Endothelial cell of umbilical vein (primary cell): ENCODE results near the gene SLC25A33. TPM values are rescaled to one million over a fixed set of nuclear protein-coding genes. Genes with fewer than 3 reads are reported as not detected.

Experiments
- BruUV-seq: library from RNA; stranded (reverse); fragments of 400-500 nt; replicated peaks from 2 replicates; lab custom pipeline; 2021; lab: Mats Ljungman, UMichigan
- CTCF ChIA-PET: fragments of 300-600, 350-600 bp; sonication (Branson Sonifier 250); formaldehyde crosslinking; loops from one replicate; lab custom pipeline; 2021; ENCODE audit warnings: antibody characterized with exemption, inconsistent platforms; lab: Charles Lee
- POLR2A ChIA-PET: fragments of 300-600, 350-600 bp; sonication (Branson Sonifier 250); formaldehyde crosslinking; loops from one replicate; lab custom pipeline; 2021; ENCODE audit warnings: antibody characterized with exemption, inconsistent platforms; lab: Charles Lee
- DNase-seq: peaks from one replicate; pipeline ENCODE4 v3.0.0-alpha.2; 2011; ENCODE audit warnings: low read depth, low spot score
- FAIRE-seq: peaks from 2 replicates; lab custom pipeline; 2011; peaks lifted over from hg19 to GRCh38; lab: Jason Lieb, UNC
- H2AFZ ChIP-seq: 2 replicates; pipeline ENCODE4 v1.6.0; 2012; ENCODE audit warnings: low read depth, low read length, control low read depth, inconsistent platforms
- H3K27ac ChIP-seq: 2 replicates; pipeline ENCODE4 v1.5.1; 2011; ENCODE audit warnings: low read depth, mild to moderate bottlenecking, control low read depth, low read length, moderate library complexity; ENCODE audit not compliant: insufficient read depth
- H3K27me3 ChIP-seq, 2 experiments: 2 replicates each; pipeline versions ENCODE4 v1.6.0 to v1.6.1; 2011; ENCODE audit warnings: low read length in 2 of 2, mixed read lengths in 1 of 2; ENCODE audit not compliant: control insufficient read depth in 2 of 2, insufficient read depth in 2 of 2
- H3K36me3 ChIP-seq, 2 experiments: 2 replicates in 1 of 2; 3 replicates in 1 of 2; pipeline ENCODE4 v1.5.1; 2011; ENCODE audit warnings: low read length in 2 of 2, mild to moderate bottlenecking in 1 of 2, moderate library complexity in 1 of 2; ENCODE audit not compliant: control insufficient read depth in 2 of 2, insufficient read depth in 2 of 2; ENCODE audit errors: extremely low read depth in 1 of 2
- H3K4me1 ChIP-seq: 3 replicates; pipeline ENCODE4 v1.5.1; 2011; ENCODE audit warnings: mild to moderate bottlenecking, low read length; ENCODE audit not compliant: control insufficient read depth, insufficient read depth; ENCODE audit errors: extremely low read depth
- H3K4me2 ChIP-seq: 2 replicates; pipeline ENCODE4 v1.6.1; 2011; ENCODE audit warnings: low read length, control low read depth, mixed read lengths; ENCODE audit not compliant: insufficient read depth
- H3K4me3 ChIP-seq, 3 experiments: fragments of 200-600 bp in 1 of 3; sonication (generic), shearing (Covaris generic) in 1 of 3; replicated peaks in 1 of 3; 2 replicates each; pipeline ENCODE4 v1.5.1; 2011 to 2016; ENCODE audit warnings: control low read depth in 3 of 3, low read length in 3 of 3, mild to moderate bottlenecking in 2 of 3, inconsistent platforms in 1 of 3, low read depth in 1 of 3, moderate library complexity in 1 of 3; ENCODE audit not compliant: insufficient read depth in 1 of 3
- H3K79me2 ChIP-seq: 2 replicates; pipeline ENCODE4 v1.6.0; 2012; ENCODE audit warnings: low read length, inconsistent platforms; ENCODE audit not compliant: control insufficient read depth, insufficient read depth
- H3K9ac ChIP-seq: replicated peaks from 2 replicates; pipeline ENCODE3; 2011; ENCODE audit warnings: low read length, control low read depth; ENCODE audit not compliant: insufficient read depth; ENCODE audit errors: extremely low read depth
- H3K9me1 ChIP-seq: replicated peaks from 3 replicates; pipeline ENCODE4 v1.6.0; 2011; ENCODE audit warnings: mild to moderate bottlenecking, low read length; ENCODE audit not compliant: control insufficient read depth, insufficient read depth; ENCODE audit errors: extremely low read depth
- H3K9me3 ChIP-seq: replicated peaks from 2 replicates; pipeline ENCODE4 v1.5.1; 2012; ENCODE audit warnings: low read length, inconsistent platforms; ENCODE audit not compliant: control insufficient read depth, insufficient read depth
- H4K20me1 ChIP-seq: replicated peaks from 2 replicates; pipeline ENCODE3; 2011; ENCODE audit warnings: mild to moderate bottlenecking, low read length; ENCODE audit not compliant: control insufficient read depth, insufficient read depth; ENCODE audit errors: extremely low read depth
- EZH2 ChIP-seq: IDR thresholded peaks from 2 replicates; pipeline ENCODE4 v1.6.1; 2012; ENCODE audit warnings: borderline replicate concordance, low read depth, mild to moderate bottlenecking, moderate library complexity, low read length, inconsistent platforms; ENCODE audit not compliant: severe bottlenecking
- FOS ChIP-seq: IDR thresholded peaks from 2 replicates; pipeline ENCODE4 v1.6.1; 2011; ENCODE audit warnings: mild to moderate bottlenecking, low read length, moderate library complexity, borderline replicate concordance; ENCODE audit not compliant: insufficient read depth
- GATA2 ChIP-seq: IDR thresholded peaks from 2 replicates; pipeline ENCODE4 v1.7.0; 2011; ENCODE audit warnings: low read depth, mild to moderate bottlenecking, moderate library complexity, mixed read lengths, low read length; ENCODE audit not compliant: insufficient read length, insufficient read depth
- JUN ChIP-seq: IDR thresholded peaks from 2 replicates; pipeline ENCODE4 v1.6.1; 2011; ENCODE audit warnings: borderline replicate concordance, low read depth; ENCODE audit not compliant: insufficient read length, insufficient read depth
- MYC ChIP-seq: IDR thresholded peaks from one replicate; pipeline ENCODE4 v1.6.1; 2011; ENCODE audit warnings: mild to moderate bottlenecking, low read depth, low read length
- POLR2A ChIP-seq: IDR thresholded peaks from 2 replicates; pipeline ENCODE4 v1.6.1; 2012; ENCODE audit warnings: low read depth, mild to moderate bottlenecking, control low read depth, low read length
- POLR2AphosphoS5 ChIP-seq: IDR thresholded peaks from 2 replicates; pipeline ENCODE4 v1.6.1; 2012; ENCODE audit warnings: low read depth, mild to moderate bottlenecking, control low read depth, low read length, moderate library complexity; ENCODE audit not compliant: insufficient read depth
- dilution Hi-C: fragments of 300-500 bp; cut with MboI; formaldehyde crosslinking; loops from one replicate; pipeline ENCODE4 v1.15.0; 2019; ENCODE audit warnings: low sequenced_read_pairs; ENCODE audit not compliant: extremely low pct_ligation_motif_present
- intact Hi-C: fragments of 100-400 bp; cut with micrococcal nuclease; formaldehyde crosslinking; loops from one replicate; pipeline ENCODE4 v1.10.0; 2022
- polyA plus RNA-seq, 4 experiments: library from polyadenylated mRNA; depleted of rRNA in 3 of 4; stranded (reverse) in 3 of 4; unstranded in 1 of 4; fragments of >200 nt; gene quantifications; 2 replicates each; pipeline versions ENCODE4 v1.2.1 to v1.2.3, GENCODE V29; 2011 to 2012; ENCODE audit warnings: missing spikeins in 1 of 4
- total RNA-seq: library from RNA; stranded (reverse); gene quantifications from 2 replicates; pipeline ENCODE4 v1.2.3, GENCODE V29; 2021
- TF ChIP-seq, protein P1 (sequence below), 2 donors: IDR thresholded peaks; 1 replicate in 1 of 2; 2 replicates in 1 of 2; pipeline ENCODE4 v1.5.1; 2011; ENCODE audit warnings: low read length in 2 of 2, mild to moderate bottlenecking in 2 of 2, moderate library complexity in 2 of 2, control low read depth in 1 of 2, inconsistent platforms in 1 of 2, low read depth in 1 of 2; ENCODE audit not compliant: insufficient read depth in 1 of 2; ENCODE audit errors: extremely low read depth in 1 of 2
- TF ChIP-seq, protein P2 (sequence below): IDR thresholded peaks from 2 replicates; pipeline ENCODE4 v1.6.1; 2011; ENCODE audit not compliant: insufficient read depth, insufficient read length

SLC25A33 gene
- total and polyA plus RNA-seq, 2 donors (not counting 3 experiments of a cell fraction or from before 2014, with no cell fraction given), result 3.8 to 6.6 TPM

DNA sequence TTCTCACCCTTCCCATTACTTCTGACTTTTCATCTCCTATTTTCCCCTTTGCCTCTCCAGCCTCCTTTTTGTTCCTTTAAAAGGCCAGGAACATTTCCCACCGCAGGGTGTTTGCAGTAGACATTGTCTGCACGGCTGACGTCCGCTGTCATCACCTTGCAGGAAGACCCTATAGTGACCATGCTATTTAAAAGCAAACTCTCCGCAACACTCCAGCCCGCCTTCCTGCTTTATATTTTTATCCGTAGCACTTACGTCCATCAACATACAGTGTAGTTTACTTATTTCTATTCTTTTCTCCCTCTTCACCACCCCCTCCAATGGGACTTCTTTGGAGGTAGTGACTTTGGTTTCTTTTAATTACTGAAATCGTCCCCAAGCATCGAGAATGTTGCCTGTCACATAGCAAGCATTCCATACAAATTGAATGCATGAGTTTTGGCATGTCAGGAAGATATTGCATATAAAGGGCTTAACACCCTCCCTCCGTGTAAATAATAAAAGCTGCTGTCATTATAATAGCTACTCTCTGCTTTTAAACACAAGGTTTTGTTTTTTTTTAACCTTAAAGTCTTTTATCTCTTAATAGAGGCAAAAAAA, 19.8 kb downstream of the SLC25A33 start:
- POLR2A ChIA-PET, result no interaction called here
- no peak for FAIRE-seq
- Histone ChIP-seq H3K4me2 (no peak overlapping the region), H3K4me3 (no peak overlapping the region), H3K27me3 (no peaks in the 10 kb centered on the region), H3K36me3 (peaks cover 5 to 10% of the 10 kb centered on the region in 2 experiments), H2AFZ (no peak overlapping the region), H3K9me3 (no peaks in the 10 kb centered on the region), H3K9me1 (no peaks in the 10 kb centered on the region), H3K79me2 (no peaks in the 10 kb centered on the region), H3K27ac (no peak overlapping the region), H3K4me1 (peaks cover 7% of the 10 kb centered on the region), H4K20me1 (no peaks in the 10 kb centered on the region), H3K9ac (no peak overlapping the region)
- TF ChIP-seq FOS (no peak), POLR2AphosphoS5 (no peak), JUN (no peak), POLR2A (no peak), GATA2 (no peak), MYC (no peak), EZH2 (no peak)
- TF ChIP-seq, protein P1, sequence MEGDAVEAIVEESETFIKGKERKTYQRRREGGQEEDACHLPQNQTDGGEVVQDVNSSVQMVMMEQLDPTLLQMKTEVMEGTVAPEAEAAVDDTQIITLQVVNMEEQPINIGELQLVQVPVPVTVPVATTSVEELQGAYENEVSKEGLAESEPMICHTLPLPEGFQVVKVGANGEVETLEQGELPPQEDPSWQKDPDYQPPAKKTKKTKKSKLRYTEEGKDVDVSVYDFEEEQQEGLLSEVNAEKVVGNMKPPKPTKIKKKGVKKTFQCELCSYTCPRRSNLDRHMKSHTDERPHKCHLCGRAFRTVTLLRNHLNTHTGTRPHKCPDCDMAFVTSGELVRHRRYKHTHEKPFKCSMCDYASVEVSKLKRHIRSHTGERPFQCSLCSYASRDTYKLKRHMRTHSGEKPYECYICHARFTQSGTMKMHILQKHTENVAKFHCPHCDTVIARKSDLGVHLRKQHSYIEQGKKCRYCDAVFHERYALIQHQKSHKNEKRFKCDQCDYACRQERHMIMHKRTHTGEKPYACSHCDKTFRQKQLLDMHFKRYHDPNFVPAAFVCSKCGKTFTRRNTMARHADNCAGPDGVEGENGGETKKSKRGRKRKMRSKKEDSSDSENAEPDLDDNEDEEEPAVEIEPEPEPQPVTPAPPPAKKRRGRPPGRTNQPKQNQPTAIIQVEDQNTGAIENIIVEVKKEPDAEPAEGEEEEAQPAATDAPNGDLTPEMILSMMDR (IDR thresholded peaks at IDR 0.05; ENCODE audit: extremely low read depth in 1 of 2, insufficient read depth in 1 of 2, low read depth in 1 of 2, low read length in 2 of 2), result no peak
- TF ChIP-seq, protein P2, sequence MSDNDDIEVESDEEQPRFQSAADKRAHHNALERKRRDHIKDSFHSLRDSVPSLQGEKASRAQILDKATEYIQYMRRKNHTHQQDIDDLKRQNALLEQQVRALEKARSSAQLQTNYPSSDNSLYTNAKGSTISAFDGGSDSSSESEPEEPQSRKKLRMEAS, result no peak
- BruUV-seq, result no TSS peak
- dilution Hi-C loops (no loop called here), intact Hi-C loops (no loop called here)
- CTCF ChIA-PET, result interaction anchor here (1.1 to 1.4 kb wide), 2 partner anchors 14 to 292 kb away, joined by 3 read pairs; no protein-coding TSS in a partner anchor
- no peak for DNase-seq
